ENCODE data around the gene RBCK1. TPM values are rescaled to one million over a fixed set of nuclear protein-coding genes. Genes with fewer than 3 reads are reported as not detected.

Gene RBCK1
- total and polyA plus RNA-seq, 4 donors, result 52.8 to 118 (median 67.0) TPM

- Histone ChIP-seq H3K36me3 (ENCODE audit: control insufficient read depth in 1 of 2, insufficient read depth in 2 of 2, low read length in 1 of 2) (peaks cover 0 to 12% of the 10 kb centered on the region in 2 donors), H3K27ac (ENCODE audit: low read depth in 1 of 2, low read length in 2 of 2) (no peak overlapping the region), H3K4me3 (ENCODE audit: low read length in 2 of 2) (no peak overlapping the region), H3K4me1 (ENCODE audit: control insufficient read depth in 1 of 2, insufficient read depth in 2 of 2, low read length in 2 of 2) (no peaks in the 10 kb centered on the region), H3K9me3 (ENCODE audit: control insufficient read depth, low read length) (no peaks in the 10 kb centered on the region), H3K27me3 (ENCODE audit: control insufficient read depth in 1 of 2, insufficient read depth in 2 of 2, low read length in 1 of 2) (no peaks in the 10 kb centered on the region)
- ATAC-seq (ENCODE audit: low FRiP score) (no peak), DNase-seq (peak in 1 of 2 donors; percentile 31)
- 83 to 87% methylated on average over 13 to 14 of the region's 14 CpGs for WGBS, 2 donors
- intact Hi-C loops (cut with DNase I), result no loop called here
These were observed 20.6 kb downstream of the RBCK1 start for GRCh38 chr20:428658-429200.

GRCh38 chr20:430091-430999 lies 22.2 kb downstream of the RBCK1 start:
- H3K36me3 ChIP-seq (ENCODE audit: control insufficient read depth in 1 of 2, insufficient read depth in 2 of 2, low read length in 1 of 2), result peaks cover 0 to 10% of the 10 kb centered on the region in 2 donors
- no peaks in the 10 kb centered on the region for H3K27me3 ChIP-seq (ENCODE audit: control insufficient read depth in 1 of 2, insufficient read depth in 2 of 2, low read length in 1 of 2)
- H3K27ac ChIP-seq (ENCODE audit: low read depth in 1 of 2, low read length in 2 of 2), result no peak overlapping the region
- no peak for ATAC-seq (ENCODE audit: low FRiP score)
- H3K4me1 ChIP-seq (ENCODE audit: control insufficient read depth in 1 of 2, insufficient read depth in 2 of 2, low read length in 2 of 2), result no peaks in the 10 kb centered on the region
- intact Hi-C loops (cut with DNase I), result loop anchor here (5.0 kb wide), 2 partner anchors 73 to 78 kb away; no protein-coding TSS in a partner anchor
- 80 to 83% methylated on average over 21 of the region's 21 CpGs for WGBS, 2 donors
- H3K9me3 ChIP-seq (ENCODE audit: control insufficient read depth, low read length), result no peaks in the 10 kb centered on the region
- DNase-seq, result peak in 1 of 2 donors; percentile 32
- no peak overlapping the region for H3K4me3 ChIP-seq (ENCODE audit: low read length in 2 of 2)

GRCh38 chr20:431012-431904 lies 23.2 kb downstream of the RBCK1 start:
- intact Hi-C loops (cut with DNase I), result loop anchor here (5.0 kb wide), 2 partner anchors 74 to 79 kb away; no protein-coding TSS in a partner anchor

GRCh38 chr20:432208-432607 lies 24.1 kb downstream of the RBCK1 start:
- no peak overlapping the region for H3K27ac ChIP-seq (ENCODE audit: low read depth in 1 of 2, low read length in 2 of 2)
- no peak for ATAC-seq (ENCODE audit: low FRiP score)
- peak in 1 of 2 donors; percentile 40 for DNase-seq
- WGBS, 2 donors, result 86 to 89% methylated on average over 13 of the region's 13 CpGs
- H3K9me3 ChIP-seq (ENCODE audit: control insufficient read depth, low read length), result no peaks in the 10 kb centered on the region
- peaks cover 0 to 10% of the 10 kb centered on the region in 2 donors for H3K36me3 ChIP-seq (ENCODE audit: control insufficient read depth in 1 of 2, insufficient read depth in 2 of 2, low read length in 1 of 2)
- H3K27me3 ChIP-seq (ENCODE audit: control insufficient read depth in 1 of 2, insufficient read depth in 2 of 2, low read length in 1 of 2), result no peaks in the 10 kb centered on the region
- intact Hi-C loops (cut with DNase I), result loop anchor here (5.0 kb wide), 2 partner anchors 75 to 80 kb away; no protein-coding TSS in a partner anchor
- H3K4me1 ChIP-seq (ENCODE audit: control insufficient read depth in 1 of 2, insufficient read depth in 2 of 2, low read length in 2 of 2), result no peaks in the 10 kb centered on the region
- H3K4me3 ChIP-seq (ENCODE audit: low read length in 2 of 2), result no peak overlapping the region

More at GRCh38 chr20:431012-431904, 23.2 kb downstream of the RBCK1 start:
- DNase-seq (peak in 1 of 2 donors; percentile 74), ATAC-seq (ENCODE audit: low FRiP score) (peak; percentile 30)
- WGBS, 2 donors, result 48 to 54% methylated on average over 17 of the region's 17 CpGs
- Histone ChIP-seq H3K4me3 (ENCODE audit: low read length in 2 of 2) (no peak overlapping the region), H3K4me1 (ENCODE audit: control insufficient read depth in 1 of 2, insufficient read depth in 2 of 2, low read length in 2 of 2) (no peaks in the 10 kb centered on the region), H3K27ac (ENCODE audit: low read depth in 1 of 2, low read length in 2 of 2) (no peak overlapping the region), H3K36me3 (ENCODE audit: control insufficient read depth in 1 of 2, insufficient read depth in 2 of 2, low read length in 1 of 2) (peaks cover 0 to 10% of the 10 kb centered on the region in 2 donors), H3K9me3 (ENCODE audit: control insufficient read depth, low read length) (no peaks in the 10 kb centered on the region), H3K27me3 (ENCODE audit: control insufficient read depth in 1 of 2, insufficient read depth in 2 of 2, low read length in 1 of 2) (no peaks in the 10 kb centered on the region)

- ATAC-seq (ENCODE audit: low FRiP score) (no peak), DNase-seq (peak in 1 of 2 donors; percentile 34)
- intact Hi-C loops (cut with DNase I), result loop anchor here (5.0 kb wide), 2 partner anchors 75 to 80 kb away; no protein-coding TSS in a partner anchor
- H3K9me3 ChIP-seq (ENCODE audit: control insufficient read depth, low read length), result no peaks in the 10 kb centered on the region
- no peaks in the 10 kb centered on the region for H3K27me3 ChIP-seq (ENCODE audit: control insufficient read depth in 1 of 2, insufficient read depth in 2 of 2, low read length in 1 of 2)
- no peak overlapping the region for H3K4me3 ChIP-seq (ENCODE audit: low read length in 2 of 2)
- peaks cover 0 to 7% of the 10 kb centered on the region in 2 donors for H3K36me3 ChIP-seq (ENCODE audit: control insufficient read depth in 1 of 2, insufficient read depth in 2 of 2, low read length in 1 of 2)
- no peaks in the 10 kb centered on the region for H3K4me1 ChIP-seq (ENCODE audit: control insufficient read depth in 1 of 2, insufficient read depth in 2 of 2, low read length in 2 of 2)
- WGBS, 2 donors, result 81 to 82% methylated on average over 11 of the region's 11 CpGs
- H3K27ac ChIP-seq (ENCODE audit: low read depth in 1 of 2, low read length in 2 of 2), result no peak overlapping the region
These were observed 24.7 kb downstream of the RBCK1 start for GRCh38 chr20:432677-433299.

- ATAC-seq (ENCODE audit: low FRiP score) (no peak), DNase-seq (peak in 1 of 2 donors; percentile 22)
- Histone ChIP-seq H3K27me3 (ENCODE audit: control insufficient read depth in 1 of 2, insufficient read depth in 2 of 2, low read length in 1 of 2) (no peaks in the 10 kb centered on the region), H3K9me3 (ENCODE audit: control insufficient read depth, low read length) (no peaks in the 10 kb centered on the region), H3K36me3 (ENCODE audit: control insufficient read depth in 1 of 2, insufficient read depth in 2 of 2, low read length in 1 of 2) (peaks cover 3 to 9% of the 10 kb centered on the region in 2 donors), H3K27ac (ENCODE audit: low read depth in 1 of 2, low read length in 2 of 2) (no peak overlapping the region), H3K4me1 (ENCODE audit: control insufficient read depth in 1 of 2, insufficient read depth in 2 of 2, low read length in 2 of 2) (no peaks in the 10 kb centered on the region), H3K4me3 (ENCODE audit: low read length in 2 of 2) (no peak overlapping the region)
- WGBS, 2 donors, result 68 to 69% methylated on average over 12 of the region's 12 CpGs
- intact Hi-C loops (cut with DNase I), result loop anchor here (5.0 kb wide), 2 partner anchors 76 to 81 kb away; no protein-coding TSS in a partner anchor
These were observed 25.3 kb downstream of the RBCK1 start for GRCh38 chr20:433300-433975.

- Histone ChIP-seq H3K4me1 (ENCODE audit: control insufficient read depth in 1 of 2, insufficient read depth in 2 of 2, low read length in 2 of 2) (no peaks in the 10 kb centered on the region), H3K36me3 (ENCODE audit: control insufficient read depth in 1 of 2, insufficient read depth in 2 of 2, low read length in 1 of 2) (peaks cover 3 to 6% of the 10 kb centered on the region in 2 donors), H3K27me3 (ENCODE audit: control insufficient read depth in 1 of 2, insufficient read depth in 2 of 2, low read length in 1 of 2) (no peaks in the 10 kb centered on the region), H3K27ac (ENCODE audit: low read depth in 1 of 2, low read length in 2 of 2) (no peak overlapping the region), H3K9me3 (ENCODE audit: control insufficient read depth, low read length) (no peaks in the 10 kb centered on the region), H3K4me3 (ENCODE audit: low read length in 2 of 2) (no peak overlapping the region)
- intact Hi-C loops (cut with DNase I), result loop anchor here (5.0 kb wide), 2 partner anchors 77 to 82 kb away; no protein-coding TSS in a partner anchor
- ATAC-seq (ENCODE audit: low FRiP score) (no peak), DNase-seq (peak in 1 of 2 donors; percentile 21)
- WGBS, 2 donors, result 69 to 70% methylated on average over 11 of the region's 11 CpGs
These were observed 26.1 kb downstream of the RBCK1 start for GRCh38 chr20:434221-434620.

All from aorta (tissue), 5 donors.